Activated T-cell treated with anti-CD3 and anti-CD28 coated beads, Interleukin-2, amount 50 U/mL, for 72 hours (primary cell): ENCODE data around the gene TMEM233. TPM values are rescaled to one million over a fixed set of nuclear protein-coding genes. Genes with fewer than 3 reads are reported as not detected.
"Not testable (repeated sequence)": the region's sequence is repeated elsewhere in the genome, so short reads cannot be mapped to it uniquely, and the experiment has no call there.

ENCODE experiments used
- ATAC-seq, 2 donors: fragments of 150-1000 bp; cut with Tn5 transposase; replicated peaks in 1 of 2; 2 replicates each; pipeline ENCODE4 v1.10.0; 2021; ENCODE audit warnings: moderate library complexity in 2 of 2, mild to moderate bottlenecking in 1 of 2
- DNase-seq, 2 donors: peaks; one replicate each; pipeline ENCODE4 v3.0.0; 2021 to 2022; ENCODE audit warnings: mixed read lengths in 1 of 2
- H3K27ac Mint-ChIP-seq: one replicate; pipeline ENCODE4 v1.8.0; 2022; ENCODE audit warnings: mild to moderate bottlenecking, moderate library complexity, mixed read lengths
- H3K27me3 Mint-ChIP-seq: one replicate; pipeline ENCODE4 v1.8.0; 2022; ENCODE audit warnings: low read depth, mixed read lengths
- H3K36me3 Mint-ChIP-seq, 2 donors: one replicate each; pipeline ENCODE4 v1.8.0; 2022; ENCODE audit warnings: mixed read lengths in 2 of 2, mild to moderate bottlenecking in 1 of 2; ENCODE audit not compliant: insufficient read depth in 2 of 2
- H3K4me1 Mint-ChIP-seq: one replicate; pipeline ENCODE4 v1.8.0; 2022; ENCODE audit warnings: low read depth, mixed read lengths
- H3K4me3 Mint-ChIP-seq, 2 donors: one replicate each; pipeline ENCODE4 v1.8.0; 2022; ENCODE audit warnings: mild to moderate bottlenecking in 2 of 2, mixed read lengths in 2 of 2, moderate library complexity in 2 of 2
- H3K9me3 Mint-ChIP-seq, 2 donors: one replicate each; pipeline ENCODE4 v1.8.0; 2022; ENCODE audit warnings: mixed read lengths in 2 of 2
- total RNA-seq, 2 donors: library from RNA; stranded (reverse); gene quantifications; one replicate each; pipeline ENCODE4 v1.2.3, GENCODE V29; 2022

The TMEM233 gene
- total RNA-seq, 2 donors from 2014 or later = not detected

DNA sequence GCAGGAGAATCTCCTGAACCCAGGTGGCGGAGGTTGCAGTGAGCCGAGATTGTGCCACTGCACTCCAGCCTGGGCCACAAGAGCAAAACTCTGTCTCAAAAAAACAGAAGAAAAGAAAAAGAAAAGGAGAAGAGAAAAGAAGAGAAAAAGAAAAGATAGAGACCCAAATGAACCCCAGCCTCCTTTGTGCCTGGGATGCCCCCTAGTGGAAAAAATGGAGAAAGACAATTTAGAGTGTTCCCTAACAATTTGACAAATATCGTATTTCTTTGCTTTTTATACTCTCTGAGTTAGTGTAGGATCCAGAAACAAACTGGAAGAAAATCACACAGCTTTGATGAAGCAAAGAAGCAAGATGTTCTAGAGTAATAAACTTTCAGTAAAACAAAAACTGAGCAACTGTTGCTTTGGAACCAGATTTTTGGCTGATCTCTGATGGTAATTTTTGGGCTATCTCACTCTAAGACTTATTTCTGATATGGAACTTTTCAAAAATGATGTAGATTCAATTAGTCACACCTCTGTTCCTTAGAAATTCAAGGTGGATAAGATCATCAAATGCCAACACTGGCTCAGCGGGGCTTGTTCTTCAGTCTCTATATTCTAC lies 55.7 kb downstream of the TMEM233 start:
- Mint-ChIP-seq H3K27me3 (peaks cover 10% of the 10 kb centered on the region), H3K27ac (no peak overlapping the region), H3K4me3 (no peak overlapping the region), H3K4me1 (peaks cover 12% of the 10 kb centered on the region), H3K36me3 (peaks cover 0 to 14% of the 10 kb centered on the region in 2 donors), H3K9me3 (peaks cover 3 to 5% of the 10 kb centered on the region in 2 donors)
- DNase-seq = no peak
- ATAC-seq = no peak

GRCh38 chr12:119652665-119653064 lies 59.1 kb downstream of the TMEM233 start:
- peak; percentile 88 to 91 for ATAC-seq
- peaks cover 9% of the 10 kb centered on the region for H3K27me3 Mint-ChIP-seq
- peaks cover 3% of the 10 kb centered on the region in 2 donors for H3K9me3 Mint-ChIP-seq
- no peak overlapping the region for H3K27ac Mint-ChIP-seq
- DNase-seq = no peak
- no peak overlapping the region for H3K4me3 Mint-ChIP-seq
- H3K4me1 Mint-ChIP-seq = peaks cover 12% of the 10 kb centered on the region
- H3K36me3 Mint-ChIP-seq = peaks cover 0 to 15% of the 10 kb centered on the region in 2 donors

DNA sequence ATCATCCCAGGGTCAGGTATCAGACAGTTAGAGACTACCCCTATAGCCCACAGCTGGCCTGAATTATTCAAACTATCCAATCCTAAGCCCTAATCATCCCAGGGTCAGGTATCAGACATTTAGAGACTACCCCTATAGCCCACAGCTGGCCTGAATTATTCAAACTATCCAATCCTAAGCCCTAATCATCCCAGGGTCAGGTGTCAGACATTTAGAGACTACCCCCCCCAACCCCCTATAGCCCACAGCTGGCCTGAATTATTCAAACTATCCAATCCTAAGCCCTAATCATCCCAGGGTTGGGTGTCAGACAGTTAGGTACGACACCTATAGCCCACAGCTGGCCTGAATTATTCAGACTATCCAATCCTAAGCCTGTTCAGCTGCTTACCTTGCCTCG lies 63.4 kb downstream of the TMEM233 start:
- ATAC-seq, H3K27ac Mint-ChIP-seq, DNase-seq, H3K9me3 Mint-ChIP-seq, H3K27me3 Mint-ChIP-seq, H3K4me3 Mint-ChIP-seq: not testable (repeated sequence)
- H3K36me3 Mint-ChIP-seq = peaks cover 0 to 15% of the 10 kb centered on the region in 2 donors
- peaks cover 18% of the 10 kb centered on the region for H3K4me1 Mint-ChIP-seq

GRCh38 chr12:119658166-119658565 lies 64.6 kb downstream of the TMEM233 start:
- not testable (repeated sequence) for DNase-seq, H3K36me3 Mint-ChIP-seq, H3K27ac Mint-ChIP-seq, H3K9me3 Mint-ChIP-seq, ATAC-seq, H3K4me1 Mint-ChIP-seq, H3K27me3 Mint-ChIP-seq, H3K4me3 Mint-ChIP-seq

GRCh38 chr12:119659289-119659897 lies 65.8 kb downstream of the TMEM233 start:
- DNase-seq = peak; percentile 42 to 45
- Mint-ChIP-seq H3K9me3 (peaks cover 0 to 5% of the 10 kb centered on the region in 2 donors), H3K36me3 (no peaks in the 10 kb centered on the region), H3K4me1 (peaks cover 7% of the 10 kb centered on the region), H3K27ac (no peak overlapping the region), H3K27me3 (no peaks in the 10 kb centered on the region), H3K4me3 (no peak overlapping the region)
- peak in 1 of 2 donors; percentile 47 for ATAC-seq

DNA sequence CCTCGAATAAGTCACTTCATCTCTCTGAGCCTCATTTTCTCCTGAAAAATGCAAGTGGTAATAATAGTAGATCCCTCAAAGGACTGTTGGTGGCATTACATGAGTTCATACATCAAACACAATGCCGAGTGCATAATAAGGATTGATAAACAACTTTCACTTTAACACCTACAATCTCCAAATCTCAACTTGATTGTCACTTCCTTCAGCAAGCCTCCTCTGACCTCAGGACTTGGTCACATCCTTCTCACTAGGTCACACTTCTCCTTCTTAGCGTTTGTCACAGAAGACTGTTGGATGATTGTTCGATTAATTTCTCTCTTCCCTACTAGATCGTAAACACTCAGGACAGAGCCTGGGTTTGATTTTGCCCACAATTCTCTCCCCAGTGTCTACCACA lies 66.5 kb downstream of the TMEM233 start:
- Mint-ChIP-seq H3K4me3 (no peak overlapping the region), H3K27me3 (no peaks in the 10 kb centered on the region), H3K36me3 (no peaks in the 10 kb centered on the region), H3K9me3 (peaks cover 0 to 5% of the 10 kb centered on the region in 2 donors), H3K27ac (no peak overlapping the region), H3K4me1 (peaks cover 7% of the 10 kb centered on the region)
- peak in 1 of 2 donors; percentile 26 for ATAC-seq
- DNase-seq = no peak

GRCh38 chr12:119661882-119662281 lies 68.3 kb downstream of the TMEM233 start:
- Mint-ChIP-seq H3K4me1 (peaks cover 18% of the 10 kb centered on the region), H3K27ac (no peak overlapping the region), H3K27me3 (no peaks in the 10 kb centered on the region), H3K36me3 (no peaks in the 10 kb centered on the region), H3K9me3 (peaks cover 0 to 5% of the 10 kb centered on the region in 2 donors), H3K4me3 (no peak overlapping the region)
- DNase-seq = no peak
- no peak for ATAC-seq

GRCh38 chr12:119664642-119665041 lies 71.1 kb downstream of the TMEM233 start:
- ATAC-seq (no peak), DNase-seq (no peak)
- H3K27me3 Mint-ChIP-seq = no peaks in the 10 kb centered on the region
- H3K4me1 Mint-ChIP-seq = peaks cover 30% of the 10 kb centered on the region
- H3K36me3 Mint-ChIP-seq = peaks cover 3 to 4% of the 10 kb centered on the region in 2 donors
- H3K4me3 Mint-ChIP-seq = no peak overlapping the region
- peaks cover 0 to 5% of the 10 kb centered on the region in 2 donors for H3K9me3 Mint-ChIP-seq
- H3K27ac Mint-ChIP-seq = no peak overlapping the region

DNA sequence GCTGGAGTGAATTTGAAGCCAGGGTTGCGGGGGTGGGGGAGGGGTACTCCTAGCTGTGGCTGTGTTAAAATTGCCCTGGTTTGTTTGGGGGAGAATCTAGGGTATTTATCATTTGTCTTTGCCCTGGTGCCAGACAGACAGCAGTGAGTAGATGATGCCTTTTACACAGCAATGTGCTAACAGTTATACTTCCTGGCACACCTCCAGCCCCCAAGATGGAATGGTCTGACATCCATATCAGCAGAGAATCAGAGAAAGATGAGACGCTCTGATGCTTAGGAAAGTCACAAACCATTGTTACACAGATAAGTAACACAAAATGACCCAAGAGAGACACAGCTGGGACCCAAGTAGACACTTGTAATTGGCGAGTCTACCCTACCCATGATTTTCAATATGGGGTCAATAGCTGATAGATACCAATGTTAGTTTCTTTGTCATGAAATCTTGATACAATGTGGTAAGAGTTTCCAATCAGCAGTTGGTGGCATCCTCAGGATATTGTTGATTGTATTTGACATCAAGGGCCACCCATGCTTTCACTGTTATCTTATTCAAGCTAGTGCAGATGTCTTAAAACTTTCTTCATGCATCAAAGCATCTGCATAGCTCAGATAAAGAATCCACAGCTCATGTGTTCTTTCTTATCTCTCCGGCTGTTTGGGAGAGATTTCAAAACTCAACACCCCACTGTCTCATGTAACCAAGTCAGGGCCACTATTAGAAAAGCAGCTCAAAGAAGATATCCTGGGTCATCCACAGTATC lies 71.8 kb downstream of the TMEM233 start:
- ATAC-seq (no peak), DNase-seq (no peak)
- Mint-ChIP-seq H3K4me3 (no peak overlapping the region), H3K9me3 (peaks cover 0 to 5% of the 10 kb centered on the region in 2 donors), H3K27me3 (no peaks in the 10 kb centered on the region), H3K36me3 (peaks cover 3 to 8% of the 10 kb centered on the region in 2 donors), H3K4me1 (peaks cover 31% of the 10 kb centered on the region), H3K27ac (no peak overlapping the region)

GRCh38 chr12:119666226-119666795 lies 72.7 kb downstream of the TMEM233 start:
- peaks cover 6 to 11% of the 10 kb centered on the region in 2 donors for H3K36me3 Mint-ChIP-seq
- H3K27me3 Mint-ChIP-seq = no peaks in the 10 kb centered on the region
- ATAC-seq (no peak), DNase-seq (no peak)
- peaks cover 0 to 5% of the 10 kb centered on the region in 2 donors for H3K9me3 Mint-ChIP-seq
- H3K4me1 Mint-ChIP-seq = peaks cover 40% of the 10 kb centered on the region
- peak overlapping the region; percentile 92 to 95 for H3K4me3 Mint-ChIP-seq
- H3K27ac Mint-ChIP-seq = peak overlapping the region; percentile 70

- Mint-ChIP-seq H3K4me3 (peak overlapping the region; percentile 92 to 95), H3K9me3 (peaks cover 0 to 5% of the 10 kb centered on the region in 2 donors), H3K27me3 (no peaks in the 10 kb centered on the region), H3K27ac (peak overlapping the region; percentile 70), H3K4me1 (peaks cover 45% of the 10 kb centered on the region), H3K36me3 (peaks cover 8 to 15% of the 10 kb centered on the region in 2 donors)
- ATAC-seq (peak; percentile 5 to 19), DNase-seq (no peak)
These were observed 73.5 kb downstream of the TMEM233 start for GRCh38 chr12:119666900-119667576.

DNA sequence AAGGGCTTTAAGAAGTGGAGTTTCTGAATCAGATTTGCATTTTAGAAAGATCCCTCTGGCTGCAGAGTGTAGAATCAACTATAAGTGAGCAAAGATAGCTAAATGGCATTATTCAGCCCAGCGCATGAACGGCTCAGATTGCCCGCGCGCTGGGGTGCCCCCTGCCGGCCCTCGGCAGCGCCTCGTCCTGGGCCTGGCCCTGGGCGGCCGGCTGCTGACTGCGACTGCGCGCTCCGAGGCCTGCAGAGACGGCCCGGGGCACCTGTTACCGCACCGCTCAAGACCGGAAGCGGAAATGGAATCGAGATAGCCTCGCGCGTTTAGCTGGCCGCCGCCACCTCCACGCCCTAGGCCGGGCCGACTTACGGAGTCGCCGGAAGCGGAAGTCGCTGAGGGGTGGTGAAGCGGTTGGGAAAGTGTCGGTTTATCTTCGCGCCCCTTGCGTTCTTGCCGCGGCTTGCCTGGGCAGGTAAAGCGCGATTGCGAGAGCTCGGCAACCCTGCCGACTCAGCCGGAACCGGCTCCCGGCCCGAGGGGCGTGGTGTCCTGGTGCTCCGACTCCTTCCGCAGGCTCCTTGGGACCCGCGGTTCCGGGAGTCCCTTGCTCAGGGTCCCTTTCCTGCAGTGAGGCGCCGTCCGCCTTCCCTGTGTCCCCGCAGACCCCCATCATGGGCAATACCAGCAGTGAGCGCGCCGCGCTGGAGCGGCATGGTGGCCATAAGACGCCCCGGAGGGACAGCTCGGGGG lies 74.2 kb downstream of the TMEM233 start, which contains the start of gene PRKAB1:
Gene PRKAB1 (plus strand): TSS at position 557 of the 747 bp plus-strand sequence. CDS start 112 bp downstream, at position 669.
- H3K4me1 Mint-ChIP-seq = peaks cover 50% of the 10 kb centered on the region

More for the DNA sequence above, 74.2 kb downstream of the TMEM233 start, which contains the start of gene PRKAB1:
- DNase-seq (peak; percentile 97 to 98), ATAC-seq (peak; percentile 95 to 97)
- peak within 1 kb of the TSS; percentile 92 to 95 for H3K4me3 Mint-ChIP-seq
- peak within 1 kb of the TSS; percentile 96 for H3K27ac Mint-ChIP-seq
- peaks cover 0 to 5% of the 10 kb centered on the region in 2 donors for H3K9me3 Mint-ChIP-seq
- peaks cover 14 to 22% of the 10 kb centered on the region in 2 donors for H3K36me3 Mint-ChIP-seq
- no peaks in the 10 kb centered on the region for H3K27me3 Mint-ChIP-seq
